Esophagus squamous epithelium (tissue), 5 donors: ENCODE measurements around the gene CSNK2B. TPM values are rescaled to one million over a fixed set of nuclear protein-coding genes. Genes with fewer than 3 reads are reported as not detected.

Experiments
- DNase-seq: peaks from one replicate; lab custom pipeline; 2025; lab: John Stamatoyannopoulos, UW
- H3K27ac ChIP-seq, 4 donors: fragments of 200-600 bp; sonication (generic); one replicate each; pipeline ENCODE4 v1.5.1; 2016 to 2019; ENCODE audit warnings: mild to moderate bottlenecking in 1 of 4
- H3K27me3 ChIP-seq, 4 donors: fragments of 200-600 bp; sonication (generic); 1 replicate in 3 of 4; 2 replicates in 1 of 4; pipeline versions ENCODE4 v1.5.1 to v1.6.0; 2017 to 2021; ENCODE audit warnings: antibody characterized with exemption in 1 of 4
- H3K36me3 ChIP-seq, 3 donors: fragments of 200-600 bp; sonication (generic); one replicate each; pipeline ENCODE4 v1.5.1; 2016 to 2019
- H3K4me1 ChIP-seq, 3 donors: fragments of 200-600 bp; sonication (generic); one replicate each; pipeline ENCODE4 v1.5.1; 2017 to 2019
- H3K4me3 ChIP-seq, 4 donors: fragments of 200-600 bp; sonication (generic); 1 replicate in 3 of 4; 2 replicates in 1 of 4; pipeline ENCODE4 v1.5.1; 2016 to 2019; ENCODE audit warnings: mild to moderate bottlenecking in 2 of 4, moderate library complexity in 1 of 4
- H3K9me3 ChIP-seq, 3 donors: fragments of 200-600 bp; sonication (generic); one replicate each; pipeline ENCODE4 v1.5.1; 2016 to 2019
- POLR2A ChIP-seq, 4 donors: fragments of 450-650 bp; IDR thresholded peaks; one replicate each; pipeline ENCODE4 v1.6.1; 2017; ENCODE audit warnings: antibody characterized with exemption in 4 of 4, mild to moderate bottlenecking in 4 of 4, moderate library complexity in 3 of 4
- WGBS, 2 donors: methylation state at CpG; one replicate each; pipeline ENCODE4 v1.1.5; 2018; 5-methylcytosine and 5-hydroxymethylcytosine counted together
- intact Hi-C: fragments of 100-400 bp; cut with DNase I; formaldehyde crosslinking; loops from one replicate; pipeline ENCODE4 v1.15.0; 2022
- total RNA-seq, 4 donors: library from RNA; depleted of rRNA; stranded (reverse); fragments of >200 nt; gene quantifications; one replicate each; pipeline ENCODE4 v1.1.0, GENCODE V29; 2016
- TF ChIP-seq, protein P1 (sequence below), 6 experiments: fragments of 450-650 bp in 4 of 6; fragments of 200-600 bp in 2 of 6; sonication (generic) in 2 of 6; IDR thresholded peaks; one replicate each; pipeline ENCODE4 v1.5.1; 2016 to 2019; ENCODE audit warnings: antibody characterized with exemption in 6 of 6, mild to moderate bottlenecking in 4 of 6, moderate library complexity in 4 of 6
- donor health status: DM: yes; HTN: yes; CAD: no.

Gene CSNK2B
- total RNA-seq, 4 donors from 2014 or later: 155 to 204 (median 186) TPM

DNA sequence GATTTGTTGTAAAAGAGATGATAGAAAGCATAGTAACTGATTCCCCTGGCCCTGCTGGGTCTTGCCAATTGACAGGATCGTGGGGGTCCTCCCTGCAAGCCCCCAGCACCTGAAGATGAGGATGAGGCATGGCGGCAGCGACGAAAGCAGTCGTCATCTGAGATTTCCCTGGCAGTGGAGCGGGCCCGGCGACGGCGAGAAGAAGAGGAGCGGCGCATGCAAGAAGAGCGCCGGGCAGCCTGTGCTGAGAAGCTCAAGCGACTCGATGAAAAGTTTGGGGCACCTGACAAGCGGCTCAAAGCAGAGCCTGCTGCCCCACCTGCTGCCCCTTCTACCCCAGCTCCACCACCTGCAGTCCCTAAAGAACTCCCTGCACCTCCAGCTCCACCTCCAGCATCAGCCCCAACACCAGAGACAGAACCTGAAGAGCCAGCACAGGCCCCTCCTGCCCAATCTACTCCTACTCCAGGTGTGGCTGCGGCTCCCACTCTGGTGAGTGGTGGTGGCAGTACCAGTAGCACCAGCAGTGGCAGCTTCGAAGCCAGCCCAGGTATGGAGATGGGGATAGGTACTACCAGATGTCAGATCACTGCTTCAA is 38.1 kb upstream of the CSNK2B start:
- H3K27me3 ChIP-seq: no peaks in the 10 kb centered on the region
- H3K4me1 ChIP-seq: peaks cover 0 to 11% (median 3%) of the 10 kb centered on the region in 3 donors
- no peak for DNase-seq
- H3K9me3 ChIP-seq: no peaks in the 10 kb centered on the region
- H3K36me3 ChIP-seq: peaks cover 77 to 96% (median 81%) of the 10 kb centered on the region in 3 donors
- TF ChIP-seq POLR2A (IDR thresholded peaks at IDR 0.05): no peak
- TF ChIP-seq, protein P1, sequence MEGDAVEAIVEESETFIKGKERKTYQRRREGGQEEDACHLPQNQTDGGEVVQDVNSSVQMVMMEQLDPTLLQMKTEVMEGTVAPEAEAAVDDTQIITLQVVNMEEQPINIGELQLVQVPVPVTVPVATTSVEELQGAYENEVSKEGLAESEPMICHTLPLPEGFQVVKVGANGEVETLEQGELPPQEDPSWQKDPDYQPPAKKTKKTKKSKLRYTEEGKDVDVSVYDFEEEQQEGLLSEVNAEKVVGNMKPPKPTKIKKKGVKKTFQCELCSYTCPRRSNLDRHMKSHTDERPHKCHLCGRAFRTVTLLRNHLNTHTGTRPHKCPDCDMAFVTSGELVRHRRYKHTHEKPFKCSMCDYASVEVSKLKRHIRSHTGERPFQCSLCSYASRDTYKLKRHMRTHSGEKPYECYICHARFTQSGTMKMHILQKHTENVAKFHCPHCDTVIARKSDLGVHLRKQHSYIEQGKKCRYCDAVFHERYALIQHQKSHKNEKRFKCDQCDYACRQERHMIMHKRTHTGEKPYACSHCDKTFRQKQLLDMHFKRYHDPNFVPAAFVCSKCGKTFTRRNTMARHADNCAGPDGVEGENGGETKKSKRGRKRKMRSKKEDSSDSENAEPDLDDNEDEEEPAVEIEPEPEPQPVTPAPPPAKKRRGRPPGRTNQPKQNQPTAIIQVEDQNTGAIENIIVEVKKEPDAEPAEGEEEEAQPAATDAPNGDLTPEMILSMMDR (IDR thresholded peaks at IDR 0.05): no peak
- no peak overlapping the region for H3K4me3 ChIP-seq
- intact Hi-C loops: no loop called here
- no peak overlapping the region for H3K27ac ChIP-seq
- WGBS, 2 donors: 94 to 95% methylated on average over 14 to 17 of the region's 19 CpGs

DNA sequence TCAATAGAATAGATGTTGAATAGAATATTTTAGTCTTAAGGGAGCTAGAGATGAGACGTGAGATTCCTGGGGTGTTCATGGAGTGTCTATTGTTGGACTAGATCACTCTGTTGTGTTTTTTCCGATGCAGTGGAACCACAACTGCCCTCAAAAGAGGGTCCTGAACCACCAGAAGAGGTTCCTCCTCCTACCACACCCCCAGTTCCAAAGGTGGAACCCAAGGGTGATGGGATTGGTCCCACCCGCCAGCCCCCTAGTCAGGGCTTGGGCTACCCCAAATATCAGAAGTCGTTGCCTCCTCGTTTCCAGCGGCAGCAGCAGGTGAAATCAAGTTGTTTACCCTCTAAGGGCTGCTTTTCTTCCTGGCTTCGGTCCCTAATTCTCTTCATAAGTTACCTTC is 36.9 kb upstream of the CSNK2B start:
- Histone ChIP-seq H3K36me3 (peaks cover 79 to 100% (median 86%) of the 10 kb centered on the region in 3 donors), H3K27me3 (no peaks in the 10 kb centered on the region), H3K4me3 (no peak overlapping the region), H3K9me3 (no peaks in the 10 kb centered on the region), H3K27ac (no peak overlapping the region), H3K4me1 (no peaks in the 10 kb centered on the region)
- no peak for DNase-seq
- no peak for TF ChIP-seq POLR2A (IDR thresholded peaks at IDR 0.05)
- TF ChIP-seq, protein P1 (IDR thresholded peaks at IDR 0.05): no peak
- intact Hi-C loops: no loop called here
- 81 to 85% methylated on average over 7 of the region's 7 CpGs for WGBS, 2 donors

DNA sequence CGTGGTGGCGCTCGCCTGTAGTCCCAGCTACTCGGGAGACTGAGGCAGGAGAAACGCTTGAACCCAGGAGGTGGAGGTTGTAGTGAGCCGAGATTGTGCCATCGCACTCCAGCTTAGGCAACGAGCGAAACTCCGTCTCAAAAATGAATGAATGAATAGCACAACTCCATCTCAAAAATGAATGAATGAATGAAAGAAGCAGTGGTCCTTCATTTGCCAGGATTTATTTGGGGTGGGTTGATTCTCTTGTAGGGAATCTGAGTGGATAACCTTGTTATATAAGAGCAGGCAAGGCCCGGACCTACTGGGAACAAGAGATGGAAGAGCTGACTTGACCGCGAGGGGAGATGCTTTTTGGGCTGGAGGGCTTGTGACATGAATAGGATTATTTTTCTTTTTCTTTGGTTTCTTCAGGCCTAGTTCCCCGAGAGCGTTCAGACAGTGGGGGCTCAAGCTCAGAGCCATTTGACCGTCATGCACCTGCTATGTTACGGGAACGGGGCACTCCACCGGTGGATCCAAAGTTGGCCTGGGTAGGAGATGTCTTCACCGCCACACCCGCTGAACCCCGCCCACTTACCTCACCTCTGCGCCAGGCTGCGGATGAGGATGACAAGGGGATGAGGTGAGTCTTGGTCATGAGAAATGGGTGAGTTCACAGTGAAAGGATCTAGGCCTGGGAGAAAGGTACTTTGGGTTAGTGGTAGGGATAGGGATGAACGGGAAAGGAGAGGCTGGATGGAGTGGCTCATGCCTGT is 35.5 kb upstream of the CSNK2B start:
- intact Hi-C loops: no loop called here
- Histone ChIP-seq H3K27me3 (no peaks in the 10 kb centered on the region), H3K36me3 (peaks cover 79 to 100% (median 85%) of the 10 kb centered on the region in 3 donors), H3K4me1 (no peaks in the 10 kb centered on the region), H3K27ac (no peak overlapping the region), H3K4me3 (no peak overlapping the region), H3K9me3 (no peaks in the 10 kb centered on the region)
- no peak for DNase-seq
- TF ChIP-seq, protein P1 (IDR thresholded peaks at IDR 0.05): no peak
- TF ChIP-seq POLR2A (IDR thresholded peaks at IDR 0.05): no peak
- 84 to 86% methylated on average over 22 to 25 of the region's 25 CpGs for WGBS, 2 donors

DNA sequence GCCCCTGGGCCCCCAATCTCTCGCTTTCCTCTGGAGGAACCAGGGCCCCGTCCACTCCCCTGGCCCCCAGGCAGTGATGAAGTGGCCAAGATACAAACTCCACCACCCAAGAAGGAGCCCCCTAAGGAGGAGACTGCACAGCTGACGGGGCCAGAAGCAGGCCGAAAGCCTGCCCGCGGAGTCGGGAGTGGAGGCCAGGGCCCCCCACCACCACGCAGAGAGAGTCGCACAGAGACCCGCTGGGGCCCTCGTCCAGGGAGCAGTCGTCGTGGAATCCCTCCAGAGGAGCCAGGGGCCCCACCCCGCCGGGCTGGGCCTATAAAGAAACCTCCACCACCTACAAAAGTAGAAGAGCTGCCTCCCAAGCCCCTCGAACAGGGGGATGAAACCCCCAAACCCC is 34.7 kb upstream of the CSNK2B start:
- Histone ChIP-seq H3K9me3 (no peaks in the 10 kb centered on the region), H3K27ac (no peak overlapping the region), H3K27me3 (no peaks in the 10 kb centered on the region), H3K36me3 (peaks cover 78 to 100% (median 84%) of the 10 kb centered on the region in 3 donors), H3K4me1 (no peaks in the 10 kb centered on the region), H3K4me3 (no peak overlapping the region)
- DNase-seq: no peak
- WGBS, 2 donors: 78 to 91% methylated on average over 8 of the region's 16 CpGs
- TF ChIP-seq, protein P1 (IDR thresholded peaks at IDR 0.05): no peak
- TF ChIP-seq POLR2A (IDR thresholded peaks at IDR 0.05): no peak
- intact Hi-C loops: no loop called here

DNA sequence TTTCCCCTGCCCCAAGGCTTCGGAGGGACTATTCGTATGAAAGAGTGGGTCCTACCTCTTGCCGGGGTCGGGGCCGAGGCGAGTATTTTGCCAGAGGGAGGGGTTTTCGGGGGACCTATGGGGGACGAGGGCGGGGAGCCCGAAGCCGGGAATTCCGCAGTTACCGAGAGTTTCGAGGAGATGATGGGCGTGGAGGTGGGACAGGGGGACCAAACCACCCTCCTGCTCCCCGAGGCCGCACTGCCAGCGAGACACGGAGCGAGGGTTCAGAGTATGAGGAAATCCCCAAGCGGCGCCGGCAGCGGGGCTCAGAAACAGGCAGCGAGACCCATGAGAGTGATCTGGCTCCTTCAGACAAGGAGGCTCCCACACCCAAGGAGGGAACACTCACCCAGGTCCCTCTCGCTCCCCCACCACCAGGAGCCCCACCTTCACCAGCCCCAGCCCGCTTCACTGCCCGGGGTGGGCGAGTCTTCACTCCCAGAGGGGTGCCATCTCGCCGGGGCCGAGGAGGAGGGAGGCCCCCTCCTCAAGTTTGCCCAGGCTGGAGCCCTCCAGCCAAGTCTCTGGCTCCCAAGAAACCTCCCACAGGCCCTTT is 34.1 kb upstream of the CSNK2B start:
- no peak for DNase-seq
- no peaks in the 10 kb centered on the region for H3K27me3 ChIP-seq
- TF ChIP-seq POLR2A (IDR thresholded peaks at IDR 0.05): no peak
- TF ChIP-seq, protein P1 (IDR thresholded peaks at IDR 0.05): no peak
- intact Hi-C loops: no loop called here
- H3K4me1 ChIP-seq: no peaks in the 10 kb centered on the region
- peaks cover 80 to 100% (median 84%) of the 10 kb centered on the region in 3 donors for H3K36me3 ChIP-seq
- no peak overlapping the region for H3K4me3 ChIP-seq
- no peak overlapping the region for H3K27ac ChIP-seq
- 76 to 88% methylated on average over 6 to 9 of the region's 32 CpGs for WGBS, 2 donors
- no peaks in the 10 kb centered on the region for H3K9me3 ChIP-seq
